Neural progenitor cell (in vitro differentiated cells): ENCODE results near the gene SARDH. TPM values are rescaled to one million over a fixed set of nuclear protein-coding genes. Genes with fewer than 3 reads are reported as not detected.

Experiments
- DNase-seq: peaks from one replicate; pipeline ENCODE4 v3.0.0-alpha.2; 2016; ENCODE audit warnings: low spot score
- H2AFZ ChIP-seq: fragments of 200-600 bp; sonication (generic); replicated peaks from 2 replicates; pipeline ENCODE4 v1.6.1; 2016; ENCODE audit warnings: antibody characterized with exemption
- H3F3A ChIP-seq: fragments of 200-600 bp; sonication (generic); 2 replicates; pipeline ENCODE4 v1.6.1; 2016; ENCODE audit warnings: antibody characterized with exemption, low read depth
- H3K27ac ChIP-seq: fragments of 200-600 bp; sonication (generic); 2 replicates; pipeline ENCODE4 v1.5.1; 2016; ENCODE audit warnings: mild to moderate bottlenecking
- H3K27me3 ChIP-seq: fragments of 200-600 bp; sonication (generic); 2 replicates; pipeline ENCODE4 v1.6.1; 2016; ENCODE audit warnings: mild to moderate bottlenecking, moderate library complexity
- H3K36me3 ChIP-seq: fragments of 200-600 bp; sonication (generic); 2 replicates; pipeline ENCODE4 v1.5.1; 2016
- H3K4me1 ChIP-seq: fragments of 200-600 bp; sonication (generic); 2 replicates; pipeline ENCODE4 v1.6.1; 2016; ENCODE audit warnings: mixed run types
- H3K4me2 ChIP-seq: fragments of 200-600 bp; sonication (generic); 2 replicates; pipeline ENCODE4 v1.6.1; 2016
- H3K4me3 ChIP-seq: fragments of 200-600 bp; sonication (generic); 2 replicates; pipeline ENCODE4 v1.5.1; 2016
- H3K79me2 ChIP-seq: fragments of 200-600 bp; sonication (generic); 2 replicates; pipeline ENCODE4 v1.6.1; 2016; ENCODE audit warnings: low read depth
- H3K9ac ChIP-seq: fragments of 200-600 bp; sonication (generic); 2 replicates; pipeline ENCODE4 v1.6.1; 2016
- H3K9me3 ChIP-seq: fragments of 200-600 bp; sonication (generic); 2 replicates; pipeline ENCODE4 v1.5.1; 2016; ENCODE audit warnings: low read depth
- H4K20me1 ChIP-seq: fragments of 200-600 bp; sonication (generic); 2 replicates; pipeline ENCODE4 v1.6.1; 2016; ENCODE audit warnings: low read depth
- H3K27ac Mint-ChIP-seq: 3 replicates; pipeline ENCODE4 v1.8.0; 2021; ENCODE audit warnings: mixed read lengths
- H3K27me3 Mint-ChIP-seq: 2 replicates; pipeline ENCODE4 v1.8.0; 2022; ENCODE audit warnings: low read depth, mild to moderate bottlenecking, inconsistent platforms, moderate library complexity, mixed read lengths; ENCODE audit not compliant: insufficient read depth
- H3K36me3 Mint-ChIP-seq: 3 replicates; pipeline ENCODE4 v1.8.0; 2021; ENCODE audit warnings: mixed read lengths
- H3K4me1 Mint-ChIP-seq: 3 replicates; pipeline ENCODE4 v1.8.0; 2021; ENCODE audit warnings: mixed read lengths
- H3K4me3 Mint-ChIP-seq: 3 replicates; pipeline ENCODE4 v1.8.0; 2021; ENCODE audit warnings: mild to moderate bottlenecking, moderate library complexity, mixed read lengths
- H3K9me3 Mint-ChIP-seq: 3 replicates; pipeline ENCODE4 v1.8.0; 2020; ENCODE audit warnings: mixed read lengths
- CTCF ChIP-seq: fragments of 200-600 bp; sonication (generic); IDR thresholded peaks from 2 replicates; pipeline ENCODE4 v1.5.1; 2017; ENCODE audit warnings: antibody characterized with exemption, mild to moderate bottlenecking
- EZH2 ChIP-seq: fragments of 200-600 bp; sonication (generic); IDR thresholded peaks from 2 replicates; pipeline ENCODE4 v1.6.1; 2017; ENCODE audit warnings: antibody characterized with exemption, mild to moderate bottlenecking, moderate library complexity
- EZH2phosphoT487 ChIP-seq: fragments of 200-600 bp; sonication (generic); IDR thresholded peaks from 2 replicates; pipeline ENCODE4 v1.6.1; 2017; ENCODE audit warnings: antibody characterized with exemption
- total RNA-seq: library from RNA; depleted of rRNA; stranded (reverse); fragments of >200 nt; gene quantifications from 2 replicates; pipeline ENCODE4 v1.2.3, GENCODE V29; 2015; ENCODE audit warnings: low replicate concordance

SARDH gene
- total RNA-seq, 1 donor from 2014 or later = 3.9 TPM

DNA sequence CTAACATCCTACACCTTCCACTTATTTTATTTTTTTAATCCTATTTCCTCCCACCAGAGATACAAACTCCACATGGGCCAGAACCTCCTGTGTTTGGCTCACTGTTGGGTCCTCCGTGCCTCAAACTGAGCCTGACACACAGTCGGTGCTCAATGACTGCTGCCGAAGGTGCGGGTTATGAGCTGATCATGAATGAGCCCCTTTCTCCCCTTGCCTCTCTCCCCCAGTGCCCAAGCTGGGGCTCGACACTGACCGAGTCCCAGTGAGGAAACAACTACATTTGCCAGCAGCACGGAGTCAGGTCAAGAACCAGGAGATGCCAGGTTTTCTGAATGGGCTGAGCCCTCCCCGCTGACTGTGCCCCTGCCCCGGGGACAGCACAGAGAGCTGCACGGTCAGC lies 45.0 kb downstream of the SARDH start:
- Histone ChIP-seq H3K27me3 (no peaks in the 10 kb centered on the region), H3K4me1 (no peaks in the 10 kb centered on the region), H2AFZ (no peak overlapping the region), H3F3A (no peaks in the 10 kb centered on the region), H3K4me2 (no peak overlapping the region), H3K9me3 (no peaks in the 10 kb centered on the region), H3K79me2 (no peaks in the 10 kb centered on the region), H4K20me1 (no peaks in the 10 kb centered on the region), H3K9ac (no peak overlapping the region), H3K4me3 (no peak overlapping the region), H3K27ac (no peak overlapping the region), H3K36me3 (no peaks in the 10 kb centered on the region)
- Mint-ChIP-seq H3K36me3 (no peaks in the 10 kb centered on the region), H3K27ac (no peak overlapping the region), H3K4me3 (no peak overlapping the region), H3K27me3 (peaks cover 18% of the 10 kb centered on the region), H3K9me3 (no peaks in the 10 kb centered on the region), H3K4me1 (peaks cover 27% of the 10 kb centered on the region)
- DNase-seq = no peak
- TF ChIP-seq CTCF = no peak
- TF ChIP-seq EZH2phosphoT487 = no peak
- no peak for TF ChIP-seq EZH2

DNA sequence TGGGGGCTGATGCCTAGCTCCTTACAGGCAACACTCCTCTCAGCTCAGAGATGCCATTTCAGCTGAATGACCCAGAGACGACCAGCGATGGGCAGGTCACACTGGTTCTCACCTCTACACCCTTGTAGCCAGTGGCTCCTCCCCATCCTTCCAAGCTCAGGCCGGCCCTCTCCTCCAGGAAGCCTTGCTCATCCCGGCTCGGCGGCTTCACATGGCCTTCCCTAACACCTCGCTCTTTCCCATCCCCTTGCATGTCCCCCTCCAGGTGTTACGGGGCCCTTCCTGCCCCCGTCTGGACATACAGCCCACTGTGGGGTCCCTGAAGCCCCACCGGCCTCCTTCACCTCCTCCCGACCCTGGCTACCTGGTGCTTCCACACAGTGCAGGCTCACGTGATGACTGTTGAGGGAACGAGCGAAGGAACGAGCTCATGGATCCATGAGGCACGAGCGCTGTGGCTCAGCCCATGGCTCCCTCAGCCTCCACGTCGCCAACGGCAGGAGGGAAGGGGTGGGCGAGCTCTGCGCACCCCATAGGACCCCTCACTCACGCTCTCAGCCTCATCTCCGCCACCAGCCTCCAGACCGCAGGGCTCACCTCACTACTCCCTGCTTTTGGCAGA lies 45.7 kb downstream of the SARDH start:
- H3K4me3 ChIP-seq = no peak overlapping the region
- Mint-ChIP-seq H3K4me1 (peaks cover 27% of the 10 kb centered on the region), H3K36me3 (no peaks in the 10 kb centered on the region), H3K9me3 (no peaks in the 10 kb centered on the region), H3K27me3 (peaks cover 18% of the 10 kb centered on the region), H3K4me3 (no peak overlapping the region), H3K27ac (peak overlapping the region; percentile 53)
- H4K20me1 ChIP-seq = no peaks in the 10 kb centered on the region
- H3K27me3 ChIP-seq = no peaks in the 10 kb centered on the region
- no peak for DNase-seq
- no peaks in the 10 kb centered on the region for H3K79me2 ChIP-seq
- H3F3A ChIP-seq = no peaks in the 10 kb centered on the region
- H3K9me3 ChIP-seq = no peaks in the 10 kb centered on the region
- no peak overlapping the region for H3K27ac ChIP-seq
- H3K36me3 ChIP-seq = no peaks in the 10 kb centered on the region
- TF ChIP-seq EZH2 (no peak), CTCF (no peak), EZH2phosphoT487 (no peak)
- no peaks in the 10 kb centered on the region for H3K4me1 ChIP-seq
- H2AFZ ChIP-seq = no peak overlapping the region
- H3K4me2 ChIP-seq = no peak overlapping the region
- no peak overlapping the region for H3K9ac ChIP-seq

GRCh38 chr9:133691626-133692363 lies 46.4 kb downstream of the SARDH start:
- no peak for TF ChIP-seq CTCF
- TF ChIP-seq EZH2 = no peak
- TF ChIP-seq EZH2phosphoT487 = no peak
- Histone ChIP-seq H3F3A (no peaks in the 10 kb centered on the region), H3K27me3 (no peaks in the 10 kb centered on the region), H3K4me1 (no peaks in the 10 kb centered on the region), H2AFZ (no peak overlapping the region), H3K4me2 (no peak overlapping the region), H4K20me1 (no peaks in the 10 kb centered on the region), H3K9me3 (no peaks in the 10 kb centered on the region), H3K9ac (no peak overlapping the region), H3K79me2 (no peaks in the 10 kb centered on the region), H3K4me3 (no peak overlapping the region), H3K36me3 (no peaks in the 10 kb centered on the region), H3K27ac (no peak overlapping the region)
- Mint-ChIP-seq H3K27ac (peak overlapping the region; percentile 66), H3K27me3 (peaks cover 18% of the 10 kb centered on the region), H3K4me3 (no peak overlapping the region), H3K36me3 (no peaks in the 10 kb centered on the region), H3K4me1 (peaks cover 27% of the 10 kb centered on the region), H3K9me3 (no peaks in the 10 kb centered on the region)
- DNase-seq = no peak
